ENCODE results near the gene LY6G6F.

The LY6G6F gene

GRCh38 chr6:31658983-31659648 is 47.5 kb upstream of the LY6G6F start:
- no peaks in the 10 kb centered on the region for H3K9me3 ChIP-seq (replicated peaks; ENCODE audit: insufficient read depth, low read length)
- no peak overlapping the region for H3K27ac ChIP-seq (ENCODE audit: low read length)
- peak overlapping the region; percentile 94 for H3K4me2 ChIP-seq (ENCODE audit: low read depth, low read length)
- H4K20me1 ChIP-seq (ENCODE audit: insufficient read depth, low read length): no peaks in the 10 kb centered on the region
- H3K36me3 ChIP-seq (replicated peaks; ENCODE audit: insufficient read depth, low read length): no peaks in the 10 kb centered on the region
- H3K4me3 ChIP-seq (ENCODE audit: low read length): peak overlapping the region; percentile 87; the same call in 1 of the 2 replicates
- no peaks in the 10 kb centered on the region for H3K9me2 ChIP-seq (replicated peaks; ENCODE audit: insufficient read depth, low read length)
- TF ChIP-seq EZH2phosphoT487 (IDR thresholded peaks at IDR 0.05; ENCODE audit: low read length) (no peak), EZH2 (optimal IDR thresholded peaks at IDR 0.05; ENCODE audit: low read depth, low read length) (no peak), CTCF (IDR thresholded peaks at IDR 0.05; ENCODE audit: low read length) (no peak)
- H3K79me2 ChIP-seq (ENCODE audit: low read length): peaks cover 49% of the 10 kb centered on the region
- H3K27me3 ChIP-seq (replicated peaks; ENCODE audit: insufficient read depth, low read length): no peaks in the 10 kb centered on the region
- H3K9ac ChIP-seq (ENCODE audit: low read length): peak overlapping the region; percentile 78; the same call in 1 of the 2 replicates
- H3F3A ChIP-seq (ENCODE audit: insufficient read depth, low read length): peaks cover 14% of the 10 kb centered on the region
- H3K4me1 ChIP-seq (ENCODE audit: low read length): peaks cover 35% of the 10 kb centered on the region
- no peak overlapping the region for H2AFZ ChIP-seq (ENCODE audit: low read length)
- no peak for DNase-seq

GRCh38 chr6:31659649-31660380 is 46.9 kb upstream of the LY6G6F start:
- H2AFZ ChIP-seq (ENCODE audit: low read length): peak overlapping the region; percentile 18
- peak overlapping the region; percentile 78 for H3K9ac ChIP-seq (ENCODE audit: low read length)
- no peaks in the 10 kb centered on the region for H3K9me3 ChIP-seq (replicated peaks; ENCODE audit: insufficient read depth, low read length)
- peaks cover 36% of the 10 kb centered on the region for H3K4me1 ChIP-seq (ENCODE audit: low read length)
- peak; percentile 12 for DNase-seq
- peak overlapping the region; percentile 94 for H3K4me2 ChIP-seq (ENCODE audit: low read depth, low read length)
- no peaks in the 10 kb centered on the region for H3K9me2 ChIP-seq (replicated peaks; ENCODE audit: insufficient read depth, low read length)
- no peaks in the 10 kb centered on the region for H3K27me3 ChIP-seq (replicated peaks; ENCODE audit: insufficient read depth, low read length)
- peaks cover 56% of the 10 kb centered on the region for H3K79me2 ChIP-seq (ENCODE audit: low read length)
- H3F3A ChIP-seq (ENCODE audit: insufficient read depth, low read length): peaks cover 14% of the 10 kb centered on the region
- H4K20me1 ChIP-seq (ENCODE audit: insufficient read depth, low read length): no peaks in the 10 kb centered on the region
- peak overlapping the region; percentile 87 for H3K4me3 ChIP-seq (ENCODE audit: low read length)
- TF ChIP-seq EZH2 (optimal IDR thresholded peaks at IDR 0.05; ENCODE audit: low read depth, low read length) (no peak), EZH2phosphoT487 (IDR thresholded peaks at IDR 0.05; ENCODE audit: low read length) (no peak), CTCF (IDR thresholded peaks at IDR 0.05; ENCODE audit: low read length) (no peak)
- peak overlapping the region; percentile 54; the same call in 1 of the 2 replicates for H3K27ac ChIP-seq (ENCODE audit: low read length)
- no peaks in the 10 kb centered on the region for H3K36me3 ChIP-seq (replicated peaks; ENCODE audit: insufficient read depth, low read length)

GRCh38 chr6:31660381-31661261 is 46.0 kb upstream of the LY6G6F start, which contains the start of gene C6orf47:
Gene C6orf47, minus strand, starts transcription at chr6:31660778. Its CDS starts 831 bp downstream, at chr6:31659947.
- Histone ChIP-seq H3K9ac (ENCODE audit: low read length) (peak within 1 kb of the TSS; percentile 78), H4K20me1 (ENCODE audit: insufficient read depth, low read length) (no peaks in the 10 kb centered on the region), H3K9me2 (replicated peaks; ENCODE audit: insufficient read depth, low read length) (no peaks in the 10 kb centered on the region), H3K79me2 (ENCODE audit: low read length) (peaks cover 58% of the 10 kb centered on the region), H3K9me3 (replicated peaks; ENCODE audit: insufficient read depth, low read length) (no peaks in the 10 kb centered on the region), H3F3A (ENCODE audit: insufficient read depth, low read length) (peaks cover 19% of the 10 kb centered on the region), H2AFZ (ENCODE audit: low read length) (peak within 1 kb of the TSS; percentile 18), H3K4me3 (ENCODE audit: low read length) (peak within 1 kb of the TSS; percentile 87), H3K4me2 (ENCODE audit: low read depth, low read length) (peak within 1 kb of the TSS; percentile 94), H3K27ac (ENCODE audit: low read length) (peak within 1 kb of the TSS; percentile 54; the same call in 1 of the 2 replicates), H3K4me1 (ENCODE audit: low read length) (peaks cover 36% of the 10 kb centered on the region), H3K36me3 (replicated peaks; ENCODE audit: insufficient read depth, low read length) (no peaks in the 10 kb centered on the region), H3K27me3 (replicated peaks; ENCODE audit: insufficient read depth, low read length) (no peaks in the 10 kb centered on the region)
- peak; percentile 80 for DNase-seq
- no peak for TF ChIP-seq EZH2 (optimal IDR thresholded peaks at IDR 0.05; ENCODE audit: low read depth, low read length)
- no peak for TF ChIP-seq CTCF (IDR thresholded peaks at IDR 0.05; ENCODE audit: low read length)
- no peak for TF ChIP-seq EZH2phosphoT487 (IDR thresholded peaks at IDR 0.05; ENCODE audit: low read length)

Data from MM.1S (cell line).